NCI-H774 (cell line): Measurements from ENCODE around the gene OR6C75.
"Not testable (repeated sequence)": the region's sequence is repeated elsewhere in the genome, so short reads cannot be mapped to it uniquely, and the experiment has no call there.

Source experiments
- DNase-seq: peaks from one replicate; lab custom pipeline; 2025; lab: John Stamatoyannopoulos, UW

The OR6C75 gene

GRCh38 chr12:55362675-55363074, at the start of gene OR6C75:
OR6C75 (plus strand) TSS chr12:55362975; CDS start chr12:55365111, 2,136 bp downstream.
- DNase-seq: no peak

- no peak for DNase-seq
Measured at GRCh38 chr12:55314043-55314442, 48.7 kb upstream of the OR6C75 start, which contains the start of gene OR6C1. OR6C1 (plus strand) TSS chr12:55314343; CDS start chr12:55320600, 6,257 bp downstream.

GRCh38 chr12:55320201-55320600, 42.6 kb upstream of the OR6C75 start:
- DNase-seq: no peak

- not testable (repeated sequence) for DNase-seq
Measured at GRCh38 chr12:55325801-55326200, 37.0 kb upstream of the OR6C75 start.

- no peak for DNase-seq
Measured at GRCh38 chr12:55330446-55330845, 32.3 kb upstream of the OR6C75 start, which contains the start of gene OR6C3. OR6C3 (plus strand) TSS chr12:55330746; CDS start chr12:55331701, 955 bp downstream.

GRCh38 chr12:55336002-55336401, 26.8 kb upstream of the OR6C75 start:
- no peak for DNase-seq

GRCh38 chr12:55355338-55355737, 7.4 kb upstream of the OR6C75 start:
- DNase-seq: not testable (repeated sequence)

GRCh38 chr12:55365086-55365485, 2.3 kb downstream of the OR6C75 start:
- DNase-seq: no peak

GRCh38 chr12:55372521-55372920, 9.7 kb downstream of the OR6C75 start:
- no peak for DNase-seq

GRCh38 chr12:55385891-55386290, 23.1 kb downstream of the OR6C75 start:
- DNase-seq: no peak

GRCh38 chr12:55392032-55392795, 29.4 kb downstream of the OR6C75 start:
- DNase-seq: no peak

- DNase-seq: no peak
Measured at GRCh38 chr12:55396326-55396725, 33.6 kb downstream of the OR6C75 start.

GRCh38 chr12:55400229-55400628, 37.5 kb downstream of the OR6C75 start, which contains the start of gene OR6C65:
OR6C65 (plus strand) TSS chr12:55400529; CDS start chr12:55400529, 0 bp downstream.
- DNase-seq: no peak

GRCh38 chr12:55407866-55408265, 45.1 kb downstream of the OR6C75 start:
- no peak for DNase-seq

- DNase-seq: not testable (repeated sequence)
Measured at GRCh38 chr12:55409133-55409532, 46.4 kb downstream of the OR6C75 start.

- not testable (repeated sequence) for DNase-seq
Measured at GRCh38 chr12:55412138-55412537, 49.4 kb downstream of the OR6C75 start.

GRCh38 chr12:55413498-55414388, 51.0 kb downstream of the OR6C75 start:
- DNase-seq: not testable (repeated sequence)

GRCh38 chr12:55414396-55414823, 51.6 kb downstream of the OR6C75 start:
- DNase-seq: not testable (repeated sequence)

GRCh38 chr12:55414889-55415288, 52.1 kb downstream of the OR6C75 start:
- DNase-seq: not testable (repeated sequence)

- no peak for DNase-seq
Measured at GRCh38 chr12:55416961-55417360, 54.2 kb downstream of the OR6C75 start.
